PC-3 (cell line): ENCODE data around the gene ZP1.

Source experiments
- CTCF ChIP-seq: fragments of 300-600 bp; sonication (generic); conservative IDR thresholded peaks from 2 replicates; pipeline ENCODE4 v1.5.1; 2017; ENCODE audit warnings: antibody characterized with exemption, low read depth, mild to moderate bottlenecking, low read length
- EZH2 ChIP-seq: fragments of 300-600 bp; sonication (generic); IDR thresholded peaks from one replicate; pipeline ENCODE4 v1.6.1; 2017; ENCODE audit warnings: antibody characterized with exemption, mild to moderate bottlenecking, low read length; ENCODE audit not compliant: unreplicated experiment
- EZH2phosphoT487 ChIP-seq: fragments of 300-600 bp; sonication (generic); IDR thresholded peaks from 2 replicates; pipeline ENCODE4 v1.6.1; 2018; ENCODE audit warnings: mild to moderate bottlenecking, antibody characterized with exemption, low read length, borderline replicate concordance

DNA sequence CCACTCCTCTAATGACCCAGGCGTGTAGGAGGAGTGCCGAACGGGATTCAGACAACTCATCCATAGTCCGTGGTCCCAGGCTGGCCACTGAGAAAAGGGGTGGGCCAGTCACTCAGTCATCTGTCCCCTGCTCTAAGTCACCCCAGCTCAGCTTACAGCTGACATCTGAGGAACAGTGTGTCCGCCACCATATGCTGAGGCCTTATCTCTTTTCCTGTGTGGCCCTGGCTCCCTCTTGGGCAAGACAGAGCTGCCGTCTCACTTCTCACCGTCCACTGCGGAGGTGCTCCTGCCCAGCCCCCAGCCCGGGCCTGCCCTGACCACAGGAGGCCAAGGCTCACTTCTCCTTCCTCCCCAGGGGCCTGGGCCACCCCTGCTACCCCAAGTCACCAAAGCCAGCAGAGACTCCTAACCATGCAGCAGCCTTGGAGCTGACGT, 18.6 kb upstream of the ZP1 start:
- no peak for TF ChIP-seq CTCF
- no peak for TF ChIP-seq EZH2
- no peak for TF ChIP-seq EZH2phosphoT487
